HEK293 (cell line): Measurements from ENCODE around the gene TNFRSF4.

Experiments used
- CTCF ChIA-PET: fragments of 350-600 bp; formaldehyde crosslinking; extraction: SDS; loops from one replicate; lab custom pipeline; 2021; ENCODE audit warnings: antibody characterized with exemption; lab: Yijun Ruan, JAX
- POLR2A ChIA-PET: fragments of 300-600 bp; formaldehyde crosslinking; extraction: SDS; loops from one replicate; lab custom pipeline; 2020; ENCODE audit warnings: antibody characterized with exemption, inconsistent platforms; lab: Yijun Ruan, JAX
- H3K27ac ChIP-seq: fragments of 200-500 bp; sonication (Bioruptor generic); 2 replicates; pipeline ENCODE4 v1.5.1; 2014; ENCODE audit warnings: low read depth, low read length, control low read depth, inconsistent platforms; ENCODE audit errors: extremely low read depth
- H3K36me3 ChIP-seq, 2 experiments: fragments of 200-500 bp in 1 of 2; sonication (Bioruptor generic) in 1 of 2; 1 replicate in 1 of 2; 2 replicates in 1 of 2; pipeline ENCODE4 v1.5.1; 2014 to 2017; ENCODE audit warnings: inconsistent platforms in 2 of 2, low read length in 2 of 2; ENCODE audit not compliant: control insufficient read depth in 2 of 2, insufficient read depth in 1 of 2
- H3K4me1 ChIP-seq: fragments of 200-500 bp; sonication (Bioruptor generic); 2 replicates; pipeline ENCODE4 v1.5.1; 2014; ENCODE audit warnings: mild to moderate bottlenecking, low read length, inconsistent platforms; ENCODE audit not compliant: control insufficient read depth, insufficient read depth
- H3K4me3 ChIP-seq: 2 replicates; pipeline ENCODE4 v1.5.1; 2011; ENCODE audit warnings: low read depth, mild to moderate bottlenecking, control low read depth, low read length, moderate library complexity
- H3K9me3 ChIP-seq: fragments of 200-500 bp; sonication (Bioruptor generic); 2 replicates; pipeline ENCODE4 v1.5.1; 2014; ENCODE audit warnings: low read depth, low read length, inconsistent platforms; ENCODE audit not compliant: control insufficient read depth, insufficient read depth
- BCL11B ChIP-seq: fragments of 450-650 bp; formaldehyde crosslinking; IDR thresholded peaks from 2 replicates; pipeline ENCODE4 v1.5.1; 2016; ENCODE audit warnings: low read depth, missing biosample characterization, missing genetic modification characterization
- ELK4 ChIP-seq: IDR thresholded peaks from 2 replicates; pipeline ENCODE4 v1.6.1; 2011; ENCODE audit warnings: mild to moderate bottlenecking, low read depth, low read length, borderline replicate concordance
- IKZF3 ChIP-seq: fragments of 450-650 bp; IDR thresholded peaks from 2 replicates; pipeline ENCODE4 v1.5.0; 2018; ENCODE audit warnings: missing biosample characterization, mild to moderate bottlenecking, missing genetic modification characterization, moderate library complexity
- OVOL3 ChIP-seq: fragments of 450-650 bp; formaldehyde crosslinking; IDR thresholded peaks from 2 replicates; pipeline ENCODE4 v1.5.1; 2016; ENCODE audit warnings: missing biosample characterization, missing genetic modification characterization
- PRDM1 ChIP-seq: fragments of 450-650 bp; formaldehyde crosslinking; IDR thresholded peaks from 2 replicates; pipeline ENCODE4; 2016; ENCODE audit warnings: missing biosample characterization, missing genetic modification characterization
- PRDM2 ChIP-seq: fragments of 450-650 bp; formaldehyde crosslinking; IDR thresholded peaks from 2 replicates; pipeline ENCODE4 v1.5.1; 2016; ENCODE audit warnings: missing biosample characterization, missing genetic modification characterization, borderline replicate concordance
- SCRT2 ChIP-seq: fragments of 450-650 bp; formaldehyde crosslinking; IDR thresholded peaks from 2 replicates; pipeline ENCODE4 v1.5.1; 2016; ENCODE audit warnings: missing biosample characterization, missing genetic modification characterization
- TRIM28 ChIP-seq: IDR thresholded peaks from 2 replicates; pipeline ENCODE4 v1.6.1; 2011; ENCODE audit warnings: low read length, control low read depth, borderline replicate concordance
- ZBTB26 ChIP-seq: fragments of 450-650 bp; formaldehyde crosslinking; optimal IDR thresholded peaks from 2 replicates; pipeline ENCODE3; 2016; ENCODE audit warnings: missing biosample characterization, mild to moderate bottlenecking, missing genetic modification characterization
- ZFHX2 ChIP-seq: fragments of 450-650 bp; formaldehyde crosslinking; conservative IDR thresholded peaks from 2 replicates; pipeline ENCODE4 v1.5.1; 2016; ENCODE audit warnings: missing biosample characterization, missing genetic modification characterization
- ZFP3 ChIP-seq: fragments of 450-650 bp; formaldehyde crosslinking; IDR thresholded peaks from 2 replicates; pipeline ENCODE4 v1.5.1; 2016; ENCODE audit warnings: low read depth, missing biosample characterization, missing genetic modification characterization
- ZNF157 ChIP-seq: fragments of 450-650 bp; formaldehyde crosslinking; IDR thresholded peaks from 2 replicates; pipeline ENCODE4 v1.5.1; 2016; ENCODE audit warnings: missing biosample characterization, missing genetic modification characterization
- ZNF23 ChIP-seq: fragments of 450-650 bp; formaldehyde crosslinking; IDR thresholded peaks from 2 replicates; pipeline ENCODE4 v1.5.1; 2016; ENCODE audit warnings: missing biosample characterization, missing genetic modification characterization, borderline replicate concordance
- ZNF24 ChIP-seq: fragments of 450-650 bp; formaldehyde crosslinking; IDR thresholded peaks from 2 replicates; pipeline ENCODE4 v1.5.1; 2016; ENCODE audit warnings: missing biosample characterization, missing genetic modification characterization
- ZNF280C ChIP-seq: fragments of 450-650 bp; formaldehyde crosslinking; IDR thresholded peaks from 2 replicates; pipeline ENCODE4 v1.5.1; 2016; ENCODE audit warnings: missing biosample characterization, missing genetic modification characterization
- ZNF324 ChIP-seq: fragments of 450-650 bp; formaldehyde crosslinking; IDR thresholded peaks from 2 replicates; pipeline ENCODE4 v1.5.1; 2016; ENCODE audit warnings: missing biosample characterization, missing genetic modification characterization
- ZNF514 ChIP-seq: fragments of 450-650 bp; formaldehyde crosslinking; IDR thresholded peaks from 2 replicates; pipeline ENCODE4 v1.5.1; 2016; ENCODE audit warnings: missing biosample characterization, missing genetic modification characterization
- ZNF664 ChIP-seq: fragments of 450-650 bp; formaldehyde crosslinking; IDR thresholded peaks from 2 replicates; pipeline ENCODE4 v1.5.1; 2016; ENCODE audit warnings: missing biosample characterization, missing genetic modification characterization
- ZNF768 ChIP-seq: fragments of 450-650 bp; formaldehyde crosslinking; IDR thresholded peaks from 2 replicates; pipeline ENCODE4 v1.5.1; 2018; ENCODE audit warnings: missing biosample characterization, mild to moderate bottlenecking, missing genetic modification characterization

The TNFRSF4 gene

GRCh38 chr1:1229770-1230169, 15.8 kb upstream of the TNFRSF4 start:
- Histone ChIP-seq H3K4me1 (no peaks in the 10 kb centered on the region; the same call in 1 of the 2 replicates), H3K36me3 (peaks cover 0 to 61% of the 10 kb centered on the region in 2 experiments; a peak in 2 of 3 replicates), H3K4me3 (no peak overlapping the region), H3K27ac (no peak overlapping the region), H3K9me3 (no peaks in the 10 kb centered on the region)
- TF ChIP-seq ZNF280C (tag by site-specific recombination) (no peak), TRIM28 (no peak), ZNF24 (tag by site-specific recombination) (no peak), IKZF3 (tag by site-specific recombination) (no peak), ZNF768 (tag by site-specific recombination) (no peak), ZNF324 (tag by site-specific recombination) (no peak), ZNF23 (tag by site-specific recombination) (no peak), ZNF664 (no peak), ZBTB26 (tag by site-specific recombination) (no peak), PRDM2 (tag by site-specific recombination) (no peak), ZFP3 (tag by site-specific recombination) (no peak), ZNF514 (tag by site-specific recombination) (no peak), ZFHX2 (no peak), BCL11B (tag by site-specific recombination) (no peak), ZNF157 (tag by site-specific recombination) (no peak), OVOL3 (tag by site-specific recombination) (no peak), ELK4 (no peak), PRDM1 (tag by site-specific recombination) (no peak), SCRT2 (tag by site-specific recombination) (no peak)
- ChIA-PET POLR2A (no interaction called here), CTCF (interaction anchor here (0.5 to 0.9 kb wide), 2 partner anchors 107 to 169 kb away, joined by 3 to 5 read pairs; no protein-coding TSS in a partner anchor)
